ENCODE measurements around the gene FOXD4L5. TPM values are rescaled to one million over a fixed set of nuclear protein-coding genes. Genes with fewer than 3 reads are reported as not detected.
"Not testable (repeated sequence)": the region's sequence is repeated elsewhere in the genome, so short reads cannot be mapped to it uniquely, and the experiment has no call there.

Gene FOXD4L5
- total RNA-seq (2014; rRNA removed; shearing (Covaris generic)) = not detected in 2 replicates
- 0.06 and 0.10 TPM in 2 replicates for polyA plus RNA-seq (2015; cell fraction: cytosol; rRNA removed)
- 0.14 and 0.17 TPM in 2 replicates for polyA plus RNA-seq (2015; cell fraction: nucleus; rRNA removed)

- DNase-seq (ENCODE audit: low read depth) = not testable (repeated sequence)
Observed at GRCh38 chr9:65285109-65285508, at the start of gene FOXD4L5. Gene FOXD4L5, minus strand, starts transcription at chr9:65285209. Its CDS starts 832 bp downstream, at chr9:65284377.

DNA sequence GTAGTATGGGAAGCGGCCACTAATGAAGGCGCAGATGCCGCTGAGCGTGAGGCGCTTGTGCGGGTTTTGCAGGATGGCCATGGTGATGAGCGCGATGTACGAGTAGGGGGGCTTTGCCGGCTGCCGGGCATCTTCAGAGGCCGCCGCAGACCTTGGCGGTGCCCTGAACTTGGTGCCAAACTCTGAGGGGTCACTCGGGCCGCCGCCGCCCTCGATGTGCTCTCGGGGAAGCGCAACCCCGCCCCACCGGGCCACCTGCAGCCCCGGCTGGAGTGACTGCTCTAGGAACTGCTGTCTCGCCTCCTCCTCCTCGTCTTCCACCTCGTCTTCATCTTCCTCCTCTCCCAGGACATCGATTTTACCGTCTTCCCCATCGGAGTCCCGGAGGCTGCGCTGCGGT, 1.1 kb downstream of the FOXD4L5 start:
- not testable (repeated sequence) for DNase-seq (ENCODE audit: low read depth)

DNA sequence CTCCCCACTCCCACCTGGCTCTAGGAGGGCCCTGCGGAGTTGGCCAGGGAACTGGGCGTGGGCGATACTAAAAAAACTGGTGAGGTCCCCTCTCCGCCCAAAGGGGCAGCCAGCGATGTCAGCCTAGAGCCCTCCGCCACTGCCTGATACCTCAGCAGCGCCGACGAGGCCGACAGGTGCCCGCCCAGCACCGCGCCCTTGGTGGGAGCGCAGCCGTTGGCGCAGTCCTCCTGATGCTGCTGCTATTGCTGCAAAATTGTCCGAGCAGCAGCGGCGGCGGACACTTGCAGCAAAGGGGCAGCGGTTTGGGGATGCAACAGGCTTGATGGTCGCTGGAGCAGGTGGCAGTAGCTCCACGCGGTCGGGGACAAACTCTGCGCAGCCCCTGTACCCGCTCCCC, 2.0 kb downstream of the FOXD4L5 start:
- not testable (repeated sequence) for DNase-seq (ENCODE audit: low read depth)

Small RNAs within 50 kb of the gene (small RNA-seq; reads per million reads assigned to genes)
- not detected for gene IGKV1OR9-1
